OCI-M2 (cell line): ENCODE measurements around the gene SHROOM1.

Source experiments
- DNase-seq: peaks from one replicate; lab custom pipeline; 2025; ENCODE audit not compliant: unreplicated experiment; lab: John Stamatoyannopoulos, UW

SHROOM1 gene

GRCh38 chr5:132854301-132854700 lies 23.9 kb upstream of the SHROOM1 start:
- no peak for DNase-seq

- DNase-seq: no peak
These were observed 23.3 kb upstream of the SHROOM1 start for GRCh38 chr5:132853790-132854189.

GRCh38 chr5:132853323-132853722 lies 22.9 kb upstream of the SHROOM1 start:
- DNase-seq: no peak

GRCh38 chr5:132850066-132850465 lies 19.6 kb upstream of the SHROOM1 start:
- DNase-seq: no peak

GRCh38 chr5:132849347-132849746 lies 18.9 kb upstream of the SHROOM1 start:
- DNase-seq: no peak

- DNase-seq: no peak
These were observed 17.8 kb upstream of the SHROOM1 start for GRCh38 chr5:132848270-132848669.

- DNase-seq: no peak
These were observed 10.9 kb upstream of the SHROOM1 start for GRCh38 chr5:132841305-132841704.

GRCh38 chr5:132840896-132841295 lies 10.4 kb upstream of the SHROOM1 start:
- no peak for DNase-seq

- DNase-seq: no peak
These were observed 9.9 kb upstream of the SHROOM1 start for GRCh38 chr5:132840313-132840712.

GRCh38 chr5:132839426-132840301 lies 9.2 kb upstream of the SHROOM1 start:
- DNase-seq: no peak

GRCh38 chr5:132838516-132839282 lies 8.3 kb upstream of the SHROOM1 start:
- no peak for DNase-seq

- DNase-seq: no peak
These were observed 7.4 kb upstream of the SHROOM1 start for GRCh38 chr5:132837868-132838267.

GRCh38 chr5:132836852-132837251 lies 6.4 kb upstream of the SHROOM1 start:
- DNase-seq: no peak

GRCh38 chr5:132834057-132834456 lies 3.6 kb upstream of the SHROOM1 start:
- DNase-seq: no peak

- no peak for DNase-seq
These were observed 2.2 kb upstream of the SHROOM1 start for GRCh38 chr5:132832612-132833011.

GRCh38 chr5:132831095-132831860 lies 831 bp upstream of the SHROOM1 start:
- no peak for DNase-seq

GRCh38 chr5:132829742-132830435 lies 558 bp downstream of the SHROOM1 start:
- no peak for DNase-seq

- no peak for DNase-seq
These were observed 1.5 kb downstream of the SHROOM1 start for GRCh38 chr5:132828846-132829494.

- no peak for DNase-seq
These were observed 2.3 kb downstream of the SHROOM1 start for GRCh38 chr5:132827943-132828673.
